HepG2 (cell line): ENCODE data around the gene CCDC73. TPM values are rescaled to one million over a fixed set of nuclear protein-coding genes. Genes with fewer than 3 reads are reported as not detected.

Experiments
- AGO2 ChIP-seq: fragments of 200-400 bp; formaldehyde crosslinking; optimal IDR thresholded peaks from 2 replicates; pipeline ENCODE3; 2017; ENCODE audit warnings: mild to moderate bottlenecking, low read depth, low read length, moderate library complexity
- ERF ChIP-seq: IDR thresholded peaks from 2 replicates; pipeline ENCODE4 v1.6.1; 2018; ENCODE audit warnings: missing biosample characterization, missing genetic modification reagents
- HMG20B ChIP-seq: conservative IDR thresholded peaks from 2 replicates; pipeline ENCODE4 v1.6.1; 2016; ENCODE audit warnings: missing genetic modification reagents, missing compliant biosample characterization
- JUND ChIP-seq: sonication (generic); formaldehyde crosslinking; IDR thresholded peaks from 2 replicates; pipeline ENCODE4 v1.8.0; 2022; ENCODE audit warnings: mild to moderate bottlenecking, missing genetic modification reagents
- KAT2B ChIP-seq: fragments of 150-350 bp; IDR thresholded peaks from 2 replicates; pipeline ENCODE4 v1.6.1; 2014; ENCODE audit warnings: low read depth, low read length, borderline replicate concordance
- KAT7 ChIP-seq: IDR thresholded peaks from 2 replicates; pipeline ENCODE4 v1.6.1; 2018; ENCODE audit warnings: borderline replicate concordance, missing compliant biosample characterization
- KMT2B ChIP-seq: IDR thresholded peaks from 2 replicates; pipeline ENCODE4 v1.6.1; 2016; ENCODE audit warnings: missing genetic modification reagents, missing compliant biosample characterization
- MAF1 ChIP-seq: sonication (generic); formaldehyde crosslinking; IDR thresholded peaks from 2 replicates; pipeline ENCODE4 v1.5.0; 2020; ENCODE audit warnings: missing genetic modification reagents, borderline replicate concordance
- NCOA1 ChIP-seq: sonication (generic); formaldehyde crosslinking; IDR thresholded peaks from 2 replicates; pipeline ENCODE4 v1.9.0; 2021; ENCODE audit warnings: missing genetic modification reagents
- NRL ChIP-seq: sonication (generic); formaldehyde crosslinking; IDR thresholded peaks from 2 replicates; pipeline ENCODE4 v1.5.0; 2020; ENCODE audit warnings: missing genetic modification reagents, mild to moderate bottlenecking, moderate library complexity, borderline replicate concordance
- PHF5A ChIP-seq: IDR thresholded peaks from one replicate; pipeline ENCODE4 v1.6.1; 2018; ENCODE audit warnings: low read depth, missing genetic modification reagents; ENCODE audit not compliant: unreplicated experiment
- RBM22 ChIP-seq: fragments of 200-400 bp; formaldehyde crosslinking; optimal IDR thresholded peaks from 2 replicates; pipeline ENCODE3; 2017; ENCODE audit warnings: mild to moderate bottlenecking, low read length, moderate library complexity
- RBM39 ChIP-seq: fragments of 200-400 bp; formaldehyde crosslinking; IDR thresholded peaks from one replicate; pipeline ENCODE4 v1.6.1; 2018; ENCODE audit warnings: antibody characterized with exemption, mild to moderate bottlenecking, low read depth, low read length; ENCODE audit not compliant: poor library complexity, severe bottlenecking
- ZFP37 ChIP-seq: sonication (generic); formaldehyde crosslinking; IDR thresholded peaks from 2 replicates; pipeline ENCODE4 v1.4.0; 2020; ENCODE audit warnings: missing genetic modification reagents, borderline replicate concordance
- ZNF296 ChIP-seq: sonication (generic); formaldehyde crosslinking; conservative IDR thresholded peaks from 2 replicates; pipeline ENCODE4 v1.5.0; 2020; ENCODE audit warnings: mild to moderate bottlenecking, missing genetic modification reagents
- ZNF460 ChIP-seq: sonication (generic); formaldehyde crosslinking; IDR thresholded peaks from 2 replicates; pipeline ENCODE4 v1.5.1; 2020; ENCODE audit warnings: missing genetic modification reagents, mild to moderate bottlenecking, borderline replicate concordance
- ZNF598 ChIP-seq: sonication (generic); formaldehyde crosslinking; IDR thresholded peaks from 2 replicates; pipeline ENCODE4 v1.5.1; 2020; ENCODE audit warnings: mild to moderate bottlenecking, missing genetic modification reagents, borderline replicate concordance
- ZNF619 ChIP-seq: sonication (generic); formaldehyde crosslinking; IDR thresholded peaks from 2 replicates; pipeline ENCODE4 v1.4.0; 2020; ENCODE audit warnings: mild to moderate bottlenecking, missing genetic modification reagents
- polyA plus RNA-seq, 8 experiments: library from polyadenylated mRNA; depleted of rRNA in 3 of 8; stranded (reverse) in 7 of 8; unstranded in 1 of 8; fragments of >200 nt; fragmentation: Illumina TruSeq in 4 of 8; extraction: Trizol in 4 of 8; gene quantifications; 2 replicates each; pipeline versions ENCODE4 v1.2.1 to v1.2.3, GENCODE V29; 2011 to 2016; ENCODE audit warnings: low read depth in 4 of 8, missing spikeins in 1 of 8, mixed read lengths in 1 of 8; ENCODE audit not compliant: insufficient read depth in 1 of 8
- total RNA-seq, 5 experiments: library from RNA; depleted of rRNA; stranded (reverse); fragments of >200 nt; fragmentation: Illumina TruSeq; extraction: Trizol; gene quantifications; 2 replicates each; pipeline ENCODE4 v1.2.3, GENCODE V29; 2016; ENCODE audit warnings: low read depth in 1 of 5
- TF ChIP-seq, protein P1 (sequence below): sonication (generic); formaldehyde crosslinking; IDR thresholded peaks from 2 replicates; pipeline ENCODE4 v1.8.0; 2022; ENCODE audit warnings: low read depth, missing genetic modification reagents
- TF ChIP-seq, protein P2 (sequence below): conservative IDR thresholded peaks from 2 replicates; pipeline ENCODE4 v1.6.1; 2018; ENCODE audit warnings: missing genetic modification reagents
- TF ChIP-seq, protein P3 (sequence below): sonication (generic); formaldehyde crosslinking; IDR thresholded peaks from 2 replicates; pipeline ENCODE4 v1.5.0; 2020; ENCODE audit warnings: missing genetic modification reagents
- TF ChIP-seq, protein P4 (sequence below), 2 experiments: sonication (generic) in 1 of 2; formaldehyde crosslinking in 1 of 2; IDR thresholded peaks; 2 replicates each; pipeline versions ENCODE4 v1.4.0 to v1.6.1; 2018 to 2020; ENCODE audit warnings: missing genetic modification reagents in 2 of 2, borderline replicate concordance in 1 of 2, low read depth in 1 of 2, mild to moderate bottlenecking in 1 of 2, missing biosample characterization in 1 of 2

The CCDC73 gene
- total and polyA plus RNA-seq, 2 of the 13 experiments (the other 11 are each of a cell fraction or from before 2014, with no cell fraction given) = 0.01 to 0.11 TPM

DNA sequence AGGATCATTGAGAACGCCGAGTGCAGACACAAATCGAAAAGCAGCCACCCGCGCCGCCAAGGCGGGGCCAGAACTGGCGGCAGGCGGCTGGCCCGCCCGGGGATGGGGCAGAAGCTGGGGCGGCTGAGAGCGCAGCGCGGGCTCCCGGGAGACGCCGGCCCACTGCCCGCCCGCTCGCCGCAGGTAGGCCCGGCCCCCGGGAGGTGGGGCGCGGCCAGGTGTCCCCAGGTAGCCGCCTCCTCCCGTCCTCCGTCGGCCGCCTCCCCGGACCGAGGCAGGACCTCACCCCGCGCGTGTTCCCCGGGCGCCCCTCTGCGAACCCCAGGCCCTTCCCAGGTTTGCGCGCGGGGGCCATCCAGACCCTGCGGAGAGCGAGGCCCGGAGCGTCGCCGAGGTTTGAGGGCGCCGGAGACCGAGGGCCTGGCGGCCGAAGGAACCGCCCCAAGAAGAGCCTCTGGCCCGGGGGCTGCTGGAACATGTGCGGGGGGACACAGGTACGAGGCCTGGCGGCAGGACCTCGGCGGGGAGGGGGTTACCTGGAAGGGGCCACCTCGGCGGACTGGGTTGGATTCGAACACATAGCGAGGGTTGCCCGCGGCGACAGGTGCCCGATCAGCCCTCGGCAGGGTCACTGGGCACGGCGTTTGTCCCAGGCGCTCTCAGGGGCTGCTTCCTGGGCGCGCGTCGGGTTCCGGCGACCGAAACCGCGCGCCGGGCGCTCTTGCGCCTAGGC lies 35.4 kb upstream of the CCDC73 start, which contains the start of gene PRRG4 (continued):
- no peak for TF ChIP-seq ZNF619 (CRISPR knock-in tag)
- TF ChIP-seq, protein P1, sequence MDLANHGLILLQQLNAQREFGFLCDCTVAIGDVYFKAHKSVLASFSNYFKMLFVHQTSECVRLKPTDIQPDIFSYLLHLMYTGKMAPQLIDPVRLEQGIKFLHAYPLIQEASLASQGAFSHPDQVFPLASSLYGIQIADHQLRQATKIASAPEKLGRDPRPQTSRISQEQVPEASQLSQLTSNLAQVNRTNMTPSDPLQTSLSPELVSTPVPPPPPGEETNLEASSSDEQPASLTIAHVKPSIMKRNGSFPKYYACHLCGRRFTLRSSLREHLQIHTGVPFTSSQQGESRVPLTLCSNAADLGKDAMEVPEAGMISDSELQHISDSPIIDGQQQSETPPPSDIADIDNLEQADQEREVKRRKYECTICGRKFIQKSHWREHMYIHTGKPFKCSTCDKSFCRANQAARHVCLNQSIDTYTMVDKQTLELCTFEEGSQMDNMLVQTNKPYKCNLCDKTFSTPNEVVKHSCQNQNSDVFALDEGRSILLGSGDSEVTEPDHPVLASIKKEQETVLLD = no peak
- TF ChIP-seq JUND = no peak
- no peak for TF ChIP-seq ZNF460
- no peak for TF ChIP-seq ZFP37
- no peak for TF ChIP-seq HMG20B (CRISPR knock-in tag)
- no peak for TF ChIP-seq KMT2B
- TF ChIP-seq ERF = no peak
- TF ChIP-seq, protein P2, sequence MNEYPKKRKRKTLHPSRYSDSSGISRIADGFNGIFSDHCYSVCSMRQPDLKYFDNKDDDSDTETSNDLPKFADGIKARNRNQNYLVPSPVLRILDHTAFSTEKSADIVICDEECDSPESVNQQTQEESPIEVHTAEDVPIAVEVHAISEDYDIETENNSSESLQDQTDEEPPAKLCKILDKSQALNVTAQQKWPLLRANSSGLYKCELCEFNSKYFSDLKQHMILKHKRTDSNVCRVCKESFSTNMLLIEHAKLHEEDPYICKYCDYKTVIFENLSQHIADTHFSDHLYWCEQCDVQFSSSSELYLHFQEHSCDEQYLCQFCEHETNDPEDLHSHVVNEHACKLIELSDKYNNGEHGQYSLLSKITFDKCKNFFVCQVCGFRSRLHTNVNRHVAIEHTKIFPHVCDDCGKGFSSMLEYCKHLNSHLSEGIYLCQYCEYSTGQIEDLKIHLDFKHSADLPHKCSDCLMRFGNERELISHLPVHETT (CRISPR knock-in tag) = no peak
- no peak for TF ChIP-seq MAF1 (CRISPR knock-in tag)
- no peak for TF ChIP-seq ZNF296 (CRISPR knock-in tag)
- no peak for TF ChIP-seq NCOA1 (CRISPR knock-in tag)
- TF ChIP-seq KAT7 (CRISPR knock-in tag) = 0 out of 2 replicates have a peak, but pooled peaks have one; percentile 36
- TF ChIP-seq ZNF598 (CRISPR knock-in tag) = no peak
- TF ChIP-seq RBM22 = no peak
- TF ChIP-seq AGO2 = peak; percentile 68
- TF ChIP-seq, protein P3, sequence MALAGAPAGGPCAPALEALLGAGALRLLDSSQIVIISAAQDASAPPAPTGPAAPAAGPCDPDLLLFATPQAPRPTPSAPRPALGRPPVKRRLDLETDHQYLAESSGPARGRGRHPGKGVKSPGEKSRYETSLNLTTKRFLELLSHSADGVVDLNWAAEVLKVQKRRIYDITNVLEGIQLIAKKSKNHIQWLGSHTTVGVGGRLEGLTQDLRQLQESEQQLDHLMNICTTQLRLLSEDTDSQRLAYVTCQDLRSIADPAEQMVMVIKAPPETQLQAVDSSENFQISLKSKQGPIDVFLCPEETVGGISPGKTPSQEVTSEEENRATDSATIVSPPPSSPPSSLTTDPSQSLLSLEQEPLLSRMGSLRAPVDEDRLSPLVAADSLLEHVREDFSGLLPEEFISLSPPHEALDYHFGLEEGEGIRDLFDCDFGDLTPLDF (CRISPR knock-in tag) = no peak
- peak; percentile 54 for TF ChIP-seq NRL
- TF ChIP-seq RBM39 = no peak
- TF ChIP-seq KAT2B = no peak
- TF ChIP-seq, protein P4, sequence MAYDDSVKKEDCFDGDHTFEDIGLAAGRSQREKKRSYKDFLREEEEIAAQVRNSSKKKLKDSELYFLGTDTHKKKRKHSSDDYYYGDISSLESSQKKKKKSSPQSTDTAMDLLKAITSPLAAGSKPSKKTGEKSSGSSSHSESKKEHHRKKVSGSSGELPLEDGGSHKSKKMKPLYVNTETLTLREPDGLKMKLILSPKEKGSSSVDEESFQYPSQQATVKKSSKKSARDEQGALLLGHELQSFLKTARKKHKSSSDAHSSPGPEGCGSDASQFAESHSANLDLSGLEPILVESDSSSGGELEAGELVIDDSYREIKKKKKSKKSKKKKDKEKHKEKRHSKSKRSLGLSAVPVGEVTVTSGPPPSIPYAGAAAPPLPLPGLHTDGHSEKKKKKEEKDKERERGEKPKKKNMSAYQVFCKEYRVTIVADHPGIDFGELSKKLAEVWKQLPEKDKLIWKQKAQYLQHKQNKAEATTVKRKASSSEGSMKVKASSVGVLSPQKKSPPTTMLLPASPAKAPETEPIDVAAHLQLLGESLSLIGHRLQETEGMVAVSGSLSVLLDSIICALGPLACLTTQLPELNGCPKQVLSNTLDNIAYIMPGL (CRISPR knock-in tag; IDR thresholded peaks at IDR 0.05; ENCODE audit: borderline replicate concordance in 1 of 2, low read depth in 1 of 2) = peak in 1 of 2 experiments; percentile 37; a peak in 1 of 4 replicates
- no peak for TF ChIP-seq PHF5A (CRISPR knock-in tag)
